Central memory CD8-positive, alpha-beta T cell (primary cell): ENCODE data around the gene CHCHD6.

Source experiments
- ATAC-seq: fragments of 150-1000 bp; cut with Tn5 transposase; replicated peaks from 2 replicates; pipeline ENCODE4 v1.10.0; 2022; ENCODE audit warnings: mild to moderate bottlenecking, moderate FRiP score, moderate number of reproducible peaks; ENCODE audit not compliant: poor library complexity, severe bottlenecking; ENCODE audit errors: extremely low read depth
- DNase-seq, 2 donors: peaks; one replicate each; pipeline ENCODE4 v3.0.0; 2021; ENCODE audit warnings: low spot score in 2 of 2
- H3K27ac Mint-ChIP-seq: one replicate; pipeline ENCODE4 v1.8.0; 2022; ENCODE audit warnings: low read depth, mild to moderate bottlenecking, moderate library complexity, mixed read lengths
- H3K27me3 Mint-ChIP-seq: one replicate; pipeline ENCODE4 v1.8.0; 2022; ENCODE audit warnings: mixed read lengths
- H3K36me3 Mint-ChIP-seq: one replicate; pipeline ENCODE4 v1.8.0; 2022; ENCODE audit warnings: mild to moderate bottlenecking, moderate library complexity, mixed read lengths; ENCODE audit not compliant: insufficient read depth
- H3K4me1 Mint-ChIP-seq: one replicate; pipeline ENCODE4 v1.8.0; 2022; ENCODE audit warnings: mixed read lengths
- H3K4me3 Mint-ChIP-seq: one replicate; pipeline ENCODE4 v1.8.0; 2022; ENCODE audit warnings: mild to moderate bottlenecking, moderate library complexity, mixed read lengths
- H3K9me3 Mint-ChIP-seq: one replicate; pipeline ENCODE4 v1.8.0; 2022; ENCODE audit warnings: mixed read lengths

Gene CHCHD6

GRCh38 chr3:126915015-126915414 lies 211.0 kb downstream of the CHCHD6 start:
- no peak for ATAC-seq
- H3K4me3 Mint-ChIP-seq = no peak overlapping the region
- H3K9me3 Mint-ChIP-seq = no peaks in the 10 kb centered on the region
- no peak overlapping the region for H3K27ac Mint-ChIP-seq
- no peak for DNase-seq
- H3K36me3 Mint-ChIP-seq = peaks cover 7% of the 10 kb centered on the region
- peaks cover 29% of the 10 kb centered on the region for H3K4me1 Mint-ChIP-seq
- H3K27me3 Mint-ChIP-seq = no peaks in the 10 kb centered on the region

DNA sequence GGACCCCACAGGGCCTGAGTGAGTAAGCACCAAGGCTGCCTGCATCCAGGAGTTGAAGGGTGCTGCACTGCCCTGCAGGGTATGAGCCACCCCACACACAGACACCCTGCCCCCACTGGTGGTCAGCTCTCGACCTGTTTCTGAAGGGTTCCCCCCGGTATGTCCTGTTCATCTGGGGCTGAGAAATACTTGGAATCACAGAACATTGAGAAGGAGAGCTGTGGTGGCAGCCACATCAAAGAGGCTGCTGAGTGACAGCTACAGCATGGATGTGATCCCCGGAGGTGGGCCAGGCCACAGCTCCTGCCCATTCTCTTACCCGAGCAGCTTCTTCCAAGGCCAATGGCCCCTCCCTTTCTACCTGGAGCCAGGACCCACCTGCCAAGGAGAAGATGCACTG lies 212.5 kb downstream of the CHCHD6 start:
- H3K27me3 Mint-ChIP-seq = no peaks in the 10 kb centered on the region
- H3K9me3 Mint-ChIP-seq = no peaks in the 10 kb centered on the region
- no peak overlapping the region for H3K27ac Mint-ChIP-seq
- ATAC-seq (no peak), DNase-seq (no peak)
- H3K36me3 Mint-ChIP-seq = peaks cover 3% of the 10 kb centered on the region
- H3K4me3 Mint-ChIP-seq = no peak overlapping the region
- H3K4me1 Mint-ChIP-seq = peaks cover 14% of the 10 kb centered on the region

- DNase-seq = no peak
- H3K36me3 Mint-ChIP-seq = no peaks in the 10 kb centered on the region
- H3K27me3 Mint-ChIP-seq = no peaks in the 10 kb centered on the region
- H3K9me3 Mint-ChIP-seq = no peaks in the 10 kb centered on the region
- H3K4me3 Mint-ChIP-seq = no peak overlapping the region
- H3K4me1 Mint-ChIP-seq = peaks cover 7% of the 10 kb centered on the region
- no peak overlapping the region for H3K27ac Mint-ChIP-seq
- ATAC-seq = no peak
These were observed 213.3 kb downstream of the CHCHD6 start for GRCh38 chr3:126917232-126917804.

GRCh38 chr3:126918355-126918821 lies 214.3 kb downstream of the CHCHD6 start:
- Mint-ChIP-seq H3K4me1 (no peaks in the 10 kb centered on the region), H3K4me3 (no peak overlapping the region), H3K36me3 (no peaks in the 10 kb centered on the region), H3K27ac (no peak overlapping the region), H3K27me3 (no peaks in the 10 kb centered on the region), H3K9me3 (no peaks in the 10 kb centered on the region)
- DNase-seq = no peak
- ATAC-seq = no peak

DNA sequence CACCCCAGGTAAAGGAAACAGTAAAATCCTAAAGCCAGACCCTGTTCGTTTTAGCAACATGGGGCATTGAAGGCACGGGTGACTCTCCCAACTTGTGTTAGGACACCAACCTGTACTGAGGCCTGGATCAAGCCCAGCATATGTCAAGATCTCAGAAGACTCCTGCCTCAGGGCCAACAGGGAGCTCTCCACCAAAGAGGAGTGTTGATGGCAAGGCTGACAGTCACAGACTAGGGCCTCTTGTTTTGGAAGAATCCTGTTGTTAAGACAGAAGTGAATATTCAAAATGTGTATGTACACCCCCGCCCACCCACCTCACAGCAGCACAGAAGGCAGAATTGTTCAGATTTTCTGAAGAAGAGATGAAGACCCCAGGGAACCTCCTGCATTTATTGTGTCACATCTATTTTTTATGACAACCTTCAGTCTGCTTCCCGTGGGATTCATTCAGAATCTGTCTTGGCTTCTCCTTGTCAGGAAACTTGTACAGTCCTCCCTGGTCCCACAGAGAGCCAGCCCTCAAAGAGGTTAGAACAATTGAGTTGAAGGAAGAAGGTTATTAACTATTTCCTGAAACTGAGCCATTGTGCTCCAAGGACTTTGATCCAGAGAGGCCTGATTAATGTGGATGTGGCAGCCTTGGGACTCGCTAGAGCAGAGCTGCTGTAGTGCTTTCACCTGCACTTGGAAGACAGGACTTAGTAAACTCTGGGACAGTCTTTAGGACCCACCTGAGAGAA lies 217.2 kb downstream of the CHCHD6 start:
- Mint-ChIP-seq H3K27me3 (no peaks in the 10 kb centered on the region), H3K4me3 (no peak overlapping the region), H3K27ac (no peak overlapping the region), H3K9me3 (no peaks in the 10 kb centered on the region), H3K36me3 (no peaks in the 10 kb centered on the region), H3K4me1 (peaks cover 15% of the 10 kb centered on the region)
- DNase-seq (no peak), ATAC-seq (no peak)

GRCh38 chr3:126922466-126922865 lies 218.4 kb downstream of the CHCHD6 start:
- Mint-ChIP-seq H3K4me1 (peaks cover 24% of the 10 kb centered on the region), H3K27me3 (no peaks in the 10 kb centered on the region), H3K9me3 (no peaks in the 10 kb centered on the region), H3K4me3 (no peak overlapping the region), H3K27ac (no peak overlapping the region), H3K36me3 (no peaks in the 10 kb centered on the region)
- ATAC-seq (no peak), DNase-seq (no peak)

DNA sequence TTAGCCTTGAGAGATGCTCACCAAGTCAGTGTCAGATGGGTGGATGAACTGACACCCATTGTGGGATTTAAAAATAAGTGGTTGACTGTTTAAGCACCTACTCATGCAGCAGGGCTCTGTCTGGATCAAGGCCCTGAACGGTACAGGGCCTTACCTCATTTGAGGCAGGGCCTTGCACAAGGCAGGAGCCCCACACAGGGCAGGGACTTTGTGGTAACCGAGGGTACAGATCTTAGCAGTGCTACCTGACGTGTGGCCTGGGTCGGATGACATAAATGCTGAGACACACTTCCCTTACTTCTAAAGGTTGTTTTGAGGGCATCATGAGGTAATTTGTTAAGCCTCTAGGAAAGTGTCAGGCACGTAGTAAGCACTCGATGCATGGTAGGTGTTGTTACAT lies 219.4 kb downstream of the CHCHD6 start:
- H3K4me1 Mint-ChIP-seq = peaks cover 24% of the 10 kb centered on the region
- H3K9me3 Mint-ChIP-seq = no peaks in the 10 kb centered on the region
- DNase-seq (no peak), ATAC-seq (peak; percentile 43)
- no peaks in the 10 kb centered on the region for H3K36me3 Mint-ChIP-seq
- no peaks in the 10 kb centered on the region for H3K27me3 Mint-ChIP-seq
- no peak overlapping the region for H3K27ac Mint-ChIP-seq
- no peak overlapping the region for H3K4me3 Mint-ChIP-seq

DNA sequence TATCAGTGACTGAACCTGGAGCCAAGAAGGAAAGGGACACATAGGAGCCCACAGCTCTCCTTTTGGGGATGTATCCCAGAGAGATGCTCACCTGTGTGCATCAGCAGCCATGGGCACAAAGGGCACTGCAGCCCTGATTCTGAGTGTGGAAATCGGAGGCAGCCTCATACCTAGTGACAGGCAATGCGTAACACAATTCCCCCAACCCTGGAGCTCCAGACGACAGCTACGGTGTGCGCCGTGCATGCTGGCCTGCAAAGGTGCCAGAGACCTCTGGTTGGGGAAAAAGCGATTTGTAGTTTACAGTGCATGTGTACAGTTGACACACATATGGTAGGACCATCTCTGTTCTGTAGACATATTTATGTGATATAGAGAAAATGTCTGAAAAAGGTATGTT lies 219.9 kb downstream of the CHCHD6 start:
- DNase-seq = no peak
- no peaks in the 10 kb centered on the region for H3K36me3 Mint-ChIP-seq
- H3K4me3 Mint-ChIP-seq = no peak overlapping the region
- H3K27ac Mint-ChIP-seq = no peak overlapping the region
- no peaks in the 10 kb centered on the region for H3K9me3 Mint-ChIP-seq
- H3K27me3 Mint-ChIP-seq = no peaks in the 10 kb centered on the region
- peaks cover 24% of the 10 kb centered on the region for H3K4me1 Mint-ChIP-seq
- ATAC-seq = no peak

GRCh38 chr3:126924458-126924857 lies 220.4 kb downstream of the CHCHD6 start:
- DNase-seq (no peak), ATAC-seq (no peak)
- no peaks in the 10 kb centered on the region for H3K36me3 Mint-ChIP-seq
- H3K27me3 Mint-ChIP-seq = no peaks in the 10 kb centered on the region
- no peak overlapping the region for H3K27ac Mint-ChIP-seq
- peaks cover 24% of the 10 kb centered on the region for H3K4me1 Mint-ChIP-seq
- H3K4me3 Mint-ChIP-seq = no peak overlapping the region
- H3K9me3 Mint-ChIP-seq = no peaks in the 10 kb centered on the region

DNA sequence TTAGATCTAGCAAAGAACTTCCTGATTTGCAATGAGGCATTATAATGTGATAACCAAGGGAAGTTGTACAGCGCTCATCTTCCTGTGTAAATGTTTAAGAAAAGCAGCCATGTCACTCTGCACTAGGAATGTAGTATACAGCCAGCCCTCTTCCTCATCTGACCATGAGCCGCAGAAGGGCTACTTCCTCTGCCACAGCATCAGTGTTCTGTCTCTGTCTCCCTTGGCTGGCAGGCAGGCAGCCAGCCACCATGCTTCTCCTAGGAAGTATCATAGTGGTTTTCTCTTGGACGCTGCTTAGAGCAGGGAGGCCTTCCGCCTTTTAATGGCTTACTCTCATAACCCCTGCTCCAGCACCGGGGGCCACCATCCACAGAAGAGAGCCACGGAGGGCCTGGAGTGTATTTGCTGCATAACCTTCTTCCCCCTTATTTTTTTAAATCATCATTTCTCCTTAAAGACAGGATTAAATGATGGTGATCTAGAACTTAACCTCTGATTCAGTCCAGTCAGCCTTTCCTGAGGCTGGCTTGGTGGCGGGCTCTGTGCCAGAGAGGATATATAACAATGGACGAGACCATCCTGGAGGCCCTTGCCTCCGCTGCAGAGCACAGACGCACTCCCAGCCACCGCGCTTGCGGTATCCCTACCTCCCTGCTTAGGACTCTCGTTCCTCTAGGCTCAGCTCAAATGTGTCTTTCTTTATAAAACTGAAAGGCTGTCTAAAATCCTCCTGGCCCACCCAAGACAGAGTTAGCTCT lies 221.6 kb downstream of the CHCHD6 start:
- peaks cover 24% of the 10 kb centered on the region for H3K4me1 Mint-ChIP-seq
- DNase-seq = no peak

GRCh38 chr3:126926684-126927400 lies 222.8 kb downstream of the CHCHD6 start:
- peaks cover 24% of the 10 kb centered on the region for H3K4me1 Mint-ChIP-seq
- no peak overlapping the region for H3K27ac Mint-ChIP-seq
- DNase-seq = no peak
- no peaks in the 10 kb centered on the region for H3K36me3 Mint-ChIP-seq
- no peak overlapping the region for H3K4me3 Mint-ChIP-seq
- H3K9me3 Mint-ChIP-seq = no peaks in the 10 kb centered on the region
- no peak for ATAC-seq
- H3K27me3 Mint-ChIP-seq = no peaks in the 10 kb centered on the region

More for the DNA sequence above, 221.6 kb downstream of the CHCHD6 start:
- Mint-ChIP-seq H3K36me3 (no peaks in the 10 kb centered on the region), H3K27ac (no peak overlapping the region), H3K4me3 (no peak overlapping the region), H3K9me3 (no peaks in the 10 kb centered on the region), H3K27me3 (no peaks in the 10 kb centered on the region)
- ATAC-seq = no peak

GRCh38 chr3:126927401-126927750 lies 223.3 kb downstream of the CHCHD6 start:
- Mint-ChIP-seq H3K27ac (no peak overlapping the region), H3K27me3 (no peaks in the 10 kb centered on the region), H3K4me3 (no peak overlapping the region), H3K9me3 (no peaks in the 10 kb centered on the region), H3K36me3 (no peaks in the 10 kb centered on the region), H3K4me1 (peaks cover 24% of the 10 kb centered on the region)
- DNase-seq (no peak), ATAC-seq (no peak)
